Karpas-422 (cell line): ENCODE results near the gene SURF4. TPM values are rescaled to one million over a fixed set of nuclear protein-coding genes. Genes with fewer than 3 reads are reported as not detected.
"Not testable (repeated sequence)": the region's sequence is repeated elsewhere in the genome, so short reads cannot be mapped to it uniquely, and the experiment has no call there.

ENCODE experiments used
- DNase-seq: peaks from one replicate; pipeline ENCODE4 v3.0.0-alpha.2; 2015
- H2AFZ ChIP-seq: fragments of 200-600 bp; sonication (generic); 2 replicates; pipeline ENCODE4 v1.6.1; 2014; ENCODE audit warnings: antibody characterized with exemption, low read length, mixed read lengths
- H3K27ac ChIP-seq: fragments of 200-600 bp; sonication (generic); 2 replicates; pipeline ENCODE4 v1.5.1; 2014; ENCODE audit warnings: mild to moderate bottlenecking, low read length, moderate library complexity
- H3K27me3 ChIP-seq: fragments of 200-600 bp; sonication (generic); 2 replicates; pipeline ENCODE4 v1.6.1; 2014; ENCODE audit warnings: low read length, mixed read lengths
- H3K36me3 ChIP-seq: fragments of 200-600 bp; sonication (generic); 2 replicates; pipeline ENCODE4 v1.6.1; 2014; ENCODE audit warnings: low read length, mixed read lengths; ENCODE audit not compliant: insufficient read depth
- H3K4me1 ChIP-seq: fragments of 200-600 bp; sonication (generic); 2 replicates; pipeline ENCODE4 v1.6.1; 2014; ENCODE audit warnings: mild to moderate bottlenecking, low read length, mixed read lengths
- H3K4me2 ChIP-seq: fragments of 200-600 bp; sonication (generic); 2 replicates; pipeline ENCODE4 v1.6.1; 2014; ENCODE audit warnings: low read length, low read depth, mild to moderate bottlenecking; ENCODE audit not compliant: poor library complexity, severe bottlenecking
- H3K4me3 ChIP-seq: fragments of 200-600 bp; sonication (generic); 2 replicates; pipeline ENCODE4 v1.5.1; 2014; ENCODE audit warnings: mild to moderate bottlenecking, antibody characterized with exemption, low read length, mixed read lengths
- H3K79me2 ChIP-seq: fragments of 200-600 bp; sonication (generic); 2 replicates; pipeline ENCODE4 v1.6.1; 2014; ENCODE audit warnings: mild to moderate bottlenecking, low read length, mixed read lengths
- H3K9ac ChIP-seq: fragments of 200-600 bp; sonication (generic); 2 replicates; pipeline ENCODE4 v1.6.0; 2014; ENCODE audit warnings: low read length
- H3K9me2 ChIP-seq: fragments of 200-600 bp; sonication (generic), shearing (Covaris generic); replicated peaks from 2 replicates; pipeline ENCODE4 v1.6.0; 2014; ENCODE audit warnings: mild to moderate bottlenecking, low read length, moderate library complexity; ENCODE audit not compliant: insufficient read depth
- H3K9me3 ChIP-seq: fragments of 300-700, 200-600 bp; sonication (generic); 2 replicates; pipeline ENCODE4 v1.6.1; 2014; ENCODE audit warnings: low read length, mixed read lengths
- H4K20me1 ChIP-seq: fragments of 200-600 bp; sonication (generic); 2 replicates; pipeline ENCODE4 v1.6.1; 2014; ENCODE audit warnings: mild to moderate bottlenecking, antibody characterized with exemption, low read length, low read depth; ENCODE audit not compliant: insufficient read depth
- small RNA-seq: library from RNA; depleted of rRNA; stranded (forward); fragments of <200 nt; gene quantifications from one replicate; pipeline ENCODE3, GENCODE V24; 2014
- total RNA-seq: library from RNA; depleted of rRNA; stranded (reverse); fragments of >200 nt; shearing (Covaris generic); gene quantifications from 2 replicates; pipeline ENCODE4 v1.2.3, GENCODE V29; 2014; ENCODE audit warnings: low replicate concordance; rRNA removed

SURF4 gene
- total RNA-seq, 1 experiment from 2014 or later: 84.1 TPM

DNA sequence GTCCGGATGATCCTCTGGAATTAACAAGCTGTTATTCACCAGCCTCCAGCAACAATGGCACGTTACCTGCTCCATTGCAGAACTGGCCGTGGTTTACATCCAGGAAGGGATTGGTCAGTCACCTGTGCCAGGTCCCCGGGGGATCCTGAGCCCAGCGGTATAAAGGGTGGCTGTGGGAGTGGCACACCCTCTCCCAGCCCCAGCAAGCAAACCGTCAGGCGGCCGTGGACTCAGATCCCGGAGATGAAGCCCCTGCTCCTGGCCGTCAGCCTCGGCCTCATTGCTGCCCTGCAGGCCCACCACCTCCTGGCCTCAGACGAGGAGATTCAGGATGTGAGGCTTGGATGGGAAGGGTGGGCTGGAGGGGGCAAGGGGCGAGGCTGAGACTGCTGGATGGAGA is 58.3 kb downstream of the SURF4 start:
- H3K9ac ChIP-seq, H3K27me3 ChIP-seq, H3K4me2 ChIP-seq, H3K4me1 ChIP-seq, H3K36me3 ChIP-seq, H3K79me2 ChIP-seq, H3K9me3 ChIP-seq, H3K4me3 ChIP-seq, DNase-seq, H2AFZ ChIP-seq, H4K20me1 ChIP-seq, H3K27ac ChIP-seq, H3K9me2 ChIP-seq: not testable (repeated sequence)

DNA sequence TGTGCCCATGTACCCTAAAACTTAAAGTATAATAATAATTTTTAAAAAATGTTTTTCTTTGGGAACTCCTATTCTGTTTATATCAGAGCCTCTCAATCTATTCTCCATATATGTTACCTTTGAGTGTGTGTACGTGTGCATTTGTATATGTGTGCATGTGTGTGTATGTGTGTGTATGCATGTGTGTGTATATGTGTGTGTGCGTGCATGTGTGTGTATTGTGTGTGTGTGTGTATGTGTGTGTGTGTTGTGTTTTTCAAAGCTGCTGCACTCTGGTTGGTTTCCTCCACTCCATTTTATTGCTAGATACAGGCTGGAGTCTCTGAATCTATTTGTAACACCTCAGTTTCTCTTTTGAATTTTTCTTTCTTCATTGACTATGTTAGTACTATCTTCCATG is 59.9 kb downstream of the SURF4 start:
- H2AFZ ChIP-seq: no peak overlapping the region
- H4K20me1 ChIP-seq: no peaks in the 10 kb centered on the region
- H3K4me2 ChIP-seq: no peak overlapping the region
- no peaks in the 10 kb centered on the region for H3K27me3 ChIP-seq
- H3K27ac ChIP-seq: no peak overlapping the region
- no peaks in the 10 kb centered on the region for H3K4me1 ChIP-seq
- H3K79me2 ChIP-seq: no peaks in the 10 kb centered on the region
- no peak for DNase-seq
- no peaks in the 10 kb centered on the region for H3K9me3 ChIP-seq
- H3K4me3 ChIP-seq: no peak overlapping the region
- no peaks in the 10 kb centered on the region for H3K9me2 ChIP-seq
- H3K9ac ChIP-seq: no peak overlapping the region
- H3K36me3 ChIP-seq: no peaks in the 10 kb centered on the region

Small RNA genes lying within 50 kb of the gene (small RNA-seq; reads per million reads assigned to genes)
- gene RF00019 (not detected), gene SNORD24 (not detected), gene SNORD36A (not detected), gene SNORD36B (not detected), gene SNORD36C (not detected)

Other genes starting within 250 kb of the SURF4 start
- gene GBGT1, start 212.1 kb downstream of the SURF4 start, total RNA-seq: 5.2 TPM in 2 replicates
- not detected in 2 replicates for gene OBP2B, start 166.8 kb downstream of the SURF4 start, total RNA-seq
- gene ABO, start 100.9 kb downstream of the SURF4 start, total RNA-seq: not detected in 2 replicates
- gene SURF6, start 39.9 kb downstream of the SURF4 start, total RNA-seq: 5.6 and 22.9 TPM in 2 replicates
- 13.6 and 30.6 TPM in 2 replicates for gene MED22, start 27.9 kb downstream of the SURF4 start, total RNA-seq
- 2,407 and 2,991 TPM in 2 replicates for gene RPL7A, start 27.8 kb downstream of the SURF4 start, total RNA-seq
- 35.6 and 40.0 TPM in 2 replicates for gene SURF1, start 19.6 kb downstream of the SURF4 start, total RNA-seq
- gene SURF2, start 19.5 kb downstream of the SURF4 start, total RNA-seq: 20.0 and 52.9 TPM in 2 replicates
- 0.93 and 0.97 TPM in 2 replicates for gene STKLD1, start 306 bp upstream of the SURF4 start, total RNA-seq
- gene REXO4, start 42.0 kb upstream of the SURF4 start, total RNA-seq: 10.5 and 41.9 TPM in 2 replicates
- 0.34 and 1.3 TPM in 2 replicates for gene ADAMTS13, start 46.3 kb upstream of the SURF4 start, total RNA-seq
- 4.5 and 15.3 TPM in 2 replicates for gene CACFD1, start 83.9 kb upstream of the SURF4 start, total RNA-seq
- gene SLC2A6, start 103.0 kb upstream of the SURF4 start, total RNA-seq: 10.6 and 32.0 TPM in 2 replicates
- not detected in 2 replicates for gene MYMK, start 148.9 kb upstream of the SURF4 start, total RNA-seq
- not detected in 2 replicates for gene ADAMTSL2, start 158.6 kb upstream of the SURF4 start, total RNA-seq
- gene FAM163B, start 233.3 kb upstream of the SURF4 start, total RNA-seq: not detected in 2 replicates